Tongue (tissue), 2 donors: Measurements from ENCODE around the gene STK16. TPM values are rescaled to one million over a fixed set of nuclear protein-coding genes. Genes with fewer than 3 reads are reported as not detected.
"Not testable (repeated sequence)": the region's sequence is repeated elsewhere in the genome, so short reads cannot be mapped to it uniquely, and the experiment has no call there.

Source experiments
- DNase-seq: peaks from one replicate; pipeline ENCODE4 v3.0.0-alpha.2; 2015
- total RNA-seq: library from RNA; depleted of rRNA; stranded (reverse); fragments of >200 nt; gene quantifications from one replicate; pipeline ENCODE4 v1.2.3, GENCODE V29; 2014

The STK16 gene
- total RNA-seq, 1 donor from 2014 or later = 10.5 TPM

GRCh38 chr2:219270055-219270372, 24.7 kb downstream of the STK16 start:
- DNase-seq = no peak

DNA sequence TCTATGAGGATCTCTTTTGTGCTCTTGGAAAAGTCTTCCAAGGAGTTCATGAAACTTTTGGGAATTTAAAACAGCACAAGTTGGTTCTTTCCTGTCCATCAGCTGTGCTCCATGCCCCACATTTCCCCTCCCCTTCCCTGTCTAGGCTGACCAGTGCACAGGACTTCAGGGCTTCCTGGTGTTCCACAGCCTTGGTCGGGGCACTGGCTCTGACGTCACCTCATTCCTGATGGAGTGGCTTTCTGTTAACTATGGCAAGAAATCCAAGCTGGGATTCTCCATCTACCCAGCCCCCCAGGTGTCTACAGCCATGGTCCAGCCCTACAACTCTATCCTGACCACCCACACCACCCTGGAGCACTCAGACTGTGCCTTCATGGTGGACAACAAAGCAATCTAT, 25.7 kb downstream of the STK16 start:
- DNase-seq = no peak

- no peak for DNase-seq
Observed at GRCh38 chr2:219272356-219272755, 27.1 kb downstream of the STK16 start.

GRCh38 chr2:219272995-219273394, 27.7 kb downstream of the STK16 start:
- no peak for DNase-seq

- no peak for DNase-seq
Observed at GRCh38 chr2:219273937-219274336, 28.7 kb downstream of the STK16 start.

DNA sequence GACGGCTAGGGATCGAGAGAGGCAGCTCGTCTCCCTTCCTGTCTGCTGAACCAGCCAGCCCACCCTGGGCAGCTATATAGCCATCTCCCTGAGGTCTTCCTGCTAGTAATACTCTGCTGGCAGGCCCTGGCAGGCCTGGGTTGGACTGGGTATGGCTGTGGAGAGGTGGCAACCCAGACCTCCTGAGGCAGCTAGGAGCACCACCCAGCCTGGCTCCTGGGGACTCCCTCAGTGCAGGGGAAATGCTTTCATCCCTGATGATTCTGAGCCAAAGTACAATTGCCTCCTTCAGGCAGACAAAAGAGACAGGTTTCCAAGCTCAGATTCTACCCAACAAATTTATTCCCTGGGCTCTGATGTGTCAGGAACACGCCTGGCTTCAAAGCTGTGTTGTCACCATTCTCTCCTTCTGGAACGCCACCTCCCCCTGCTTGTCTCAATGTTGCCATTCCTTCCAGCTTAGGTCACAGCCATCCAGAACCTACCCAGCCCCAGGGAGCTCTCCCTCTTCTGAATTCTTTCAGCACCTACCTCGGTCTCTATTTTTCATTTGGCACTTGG, 29.2 kb downstream of the STK16 start:
- peak; percentile 70 for DNase-seq

GRCh38 chr2:219277703-219278654, 32.7 kb downstream of the STK16 start:
- peak; percentile 91 for DNase-seq

GRCh38 chr2:219278655-219279150, 33.4 kb downstream of the STK16 start:
- DNase-seq = no peak

GRCh38 chr2:219279151-219279915, 34.1 kb downstream of the STK16 start, which contains the start of gene DNAJB2:
Gene DNAJB2, plus strand, starts transcription at chr2:219279366. Its CDS starts 468 bp downstream, at chr2:219279834.
- DNase-seq = peak; percentile 99

GRCh38 chr2:219279916-219280516, 34.7 kb downstream of the STK16 start:
- DNase-seq = no peak

DNA sequence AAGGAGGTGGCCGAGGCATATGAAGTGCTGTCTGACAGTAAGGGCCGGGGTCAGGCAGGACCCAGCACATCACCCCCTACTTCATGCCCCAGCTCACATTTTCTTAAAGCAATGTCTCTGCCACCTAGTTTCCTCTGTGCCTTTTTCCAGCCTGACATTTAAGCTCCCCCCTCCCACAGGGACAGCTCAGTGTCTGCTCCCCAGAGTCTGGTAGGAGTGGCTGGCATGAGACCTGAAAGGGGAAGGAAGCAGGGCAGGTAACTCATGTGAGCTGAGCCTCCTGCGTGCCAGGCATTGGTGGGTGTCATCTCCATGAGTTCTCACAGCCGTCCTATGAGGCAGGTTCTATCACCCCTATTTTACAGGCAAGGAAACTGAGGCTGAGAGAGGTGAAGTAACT, 35.4 kb downstream of the STK16 start:
- no peak for DNase-seq

DNA sequence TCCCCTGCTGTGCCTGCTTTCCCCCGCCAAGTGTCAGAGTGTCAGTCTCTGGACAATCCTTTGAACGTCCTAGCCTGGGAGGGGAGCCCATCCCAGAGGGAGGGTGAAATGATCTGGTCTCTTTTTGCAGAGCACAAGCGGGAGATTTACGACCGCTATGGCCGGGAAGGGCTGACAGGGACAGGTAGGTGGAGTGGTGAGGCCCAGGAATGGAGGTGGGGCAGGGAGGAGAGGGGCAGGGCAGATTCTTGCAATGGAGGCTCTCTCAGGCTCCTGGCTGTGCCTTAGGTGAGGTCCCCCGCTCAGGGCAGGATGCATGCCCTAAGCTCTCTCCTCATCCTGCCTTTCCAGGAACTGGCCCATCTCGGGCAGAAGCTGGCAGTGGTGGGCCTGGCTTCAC, 36.3 kb downstream of the STK16 start:
- no peak for DNase-seq

DNA sequence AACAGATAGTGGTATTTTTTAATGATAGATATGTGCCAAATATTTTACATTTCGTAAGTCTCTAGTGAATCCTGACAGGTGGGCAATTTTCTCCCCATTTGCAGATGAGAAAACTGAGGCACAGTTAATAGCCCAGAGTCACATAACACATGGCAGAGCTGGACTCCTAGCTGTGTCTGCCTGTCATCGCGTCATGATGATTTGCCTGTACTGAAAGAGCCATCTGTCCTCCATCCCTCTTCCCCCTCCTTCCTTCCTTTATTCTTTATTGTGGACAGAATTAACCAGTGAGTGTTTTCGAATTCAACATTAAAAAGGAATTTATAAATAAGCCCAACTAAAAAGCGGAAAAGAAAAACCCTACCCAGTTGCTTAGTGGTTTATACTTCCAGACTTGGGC, 37.1 kb downstream of the STK16 start:
- DNase-seq = no peak

- no peak for DNase-seq
Observed at GRCh38 chr2:219282943-219283581, 37.8 kb downstream of the STK16 start.

GRCh38 chr2:219284501-219285372, 39.5 kb downstream of the STK16 start:
- DNase-seq = no peak

DNA sequence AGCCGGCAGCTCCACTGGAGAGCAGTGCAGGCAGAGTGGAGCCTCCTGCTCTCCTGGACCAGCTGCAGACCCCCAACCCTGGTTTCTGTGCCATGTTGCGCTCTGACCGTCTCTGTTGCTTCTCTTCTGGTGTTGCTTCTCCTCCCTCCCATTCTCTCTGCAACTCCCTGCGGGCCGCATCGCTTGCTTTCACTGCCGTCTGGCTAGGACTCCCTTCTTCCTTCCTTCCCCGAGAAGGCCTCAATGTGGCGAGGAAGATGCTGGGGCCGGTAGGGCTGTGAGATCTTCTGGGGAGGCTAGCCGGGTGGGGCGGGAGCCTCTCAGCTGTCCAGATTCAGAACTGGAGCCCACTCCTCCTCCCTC, 40.1 kb downstream of the STK16 start:
- no peak for DNase-seq

GRCh38 chr2:219285894-219286425, 40.7 kb downstream of the STK16 start:
- DNase-seq = peak; percentile 83

DNA sequence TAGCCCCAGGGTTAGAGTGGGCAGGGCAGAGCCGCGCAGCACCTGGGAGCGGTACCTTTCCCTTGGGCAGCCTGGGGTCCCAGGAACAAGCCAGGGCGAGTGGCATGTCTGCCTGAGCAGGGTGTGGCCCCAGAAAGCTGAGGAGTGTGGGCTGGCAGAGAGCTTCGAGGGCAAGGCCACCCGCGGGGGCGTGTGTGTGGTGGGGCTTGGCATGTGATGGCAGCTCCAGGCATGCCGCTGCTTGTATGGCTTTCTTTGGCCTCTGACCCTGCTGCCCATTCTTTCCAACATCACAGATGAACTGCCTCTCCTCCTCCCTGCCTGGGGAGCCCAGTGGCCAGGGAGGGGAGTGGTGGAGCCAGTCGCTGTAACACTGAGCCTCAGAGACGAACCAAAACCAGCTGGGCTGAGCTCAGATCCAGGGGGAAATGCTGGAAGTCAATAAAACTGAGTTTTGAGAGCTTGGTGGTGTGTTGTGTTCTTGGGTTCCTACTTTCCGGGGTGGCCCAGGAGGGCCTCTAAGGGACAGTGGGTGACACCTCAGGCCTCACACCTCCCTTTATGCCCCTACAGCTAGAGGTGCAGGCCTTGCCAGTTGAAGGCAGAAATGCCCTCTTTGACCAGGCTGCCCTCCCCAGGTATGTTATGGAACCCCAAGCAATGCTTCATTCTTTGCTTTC, 41.3 kb downstream of the STK16 start:
- DNase-seq = no peak

DNA sequence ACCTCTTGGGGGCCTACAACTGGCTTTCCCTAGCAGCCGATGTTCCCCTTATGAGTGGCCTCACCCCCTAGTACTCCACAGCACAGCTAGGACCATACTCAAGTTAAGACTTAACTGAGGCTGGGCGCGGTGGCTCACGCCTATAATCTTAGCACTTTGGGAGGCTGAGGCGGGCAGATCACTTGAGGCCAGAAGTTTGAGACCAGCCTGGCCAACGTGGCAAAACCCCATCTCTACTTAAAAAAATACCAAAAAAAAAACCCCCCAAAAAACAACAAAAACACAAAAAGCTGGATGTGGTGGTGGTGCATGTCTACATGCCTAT, 41.8 kb downstream of the STK16 start:
- DNase-seq = not testable (repeated sequence)

DNA sequence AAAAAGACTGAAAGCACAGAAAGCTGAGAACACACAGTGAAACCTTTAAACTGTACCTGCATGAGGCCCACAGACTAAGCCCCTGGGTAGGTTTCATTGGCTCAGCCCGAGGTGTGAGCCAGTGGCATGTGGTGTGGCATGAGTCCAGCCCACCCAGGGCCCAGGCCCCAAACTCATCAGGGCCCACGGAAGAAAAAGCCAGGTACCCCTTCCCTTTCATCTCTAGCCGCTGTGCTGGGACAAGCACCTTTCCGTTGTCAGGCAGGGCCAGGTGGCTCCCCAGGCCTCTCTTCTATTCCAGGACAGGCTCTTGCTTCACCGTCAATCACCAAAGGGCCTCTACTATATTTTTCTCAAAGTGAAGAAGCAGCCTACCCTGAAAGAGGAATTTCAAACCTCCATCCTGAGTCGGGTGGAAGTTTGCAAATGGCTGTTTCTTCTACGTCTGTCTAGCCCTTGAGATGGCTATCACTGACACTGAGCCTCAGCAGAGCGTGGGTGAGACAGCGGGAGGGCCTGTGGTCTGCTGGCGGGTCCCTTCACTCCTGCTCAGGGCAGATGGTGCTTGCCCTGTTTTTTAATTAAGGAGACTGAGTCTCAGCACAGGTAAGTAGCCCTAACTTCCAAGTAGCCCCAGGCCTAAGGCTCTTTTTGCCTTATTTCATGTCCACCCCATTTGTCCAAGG, 42.4 kb downstream of the STK16 start:
- no peak for DNase-seq
